MCF 10A (cell line): Measurements from ENCODE around the gene OR2AT4. TPM values are rescaled to one million over a fixed set of nuclear protein-coding genes. Genes with fewer than 3 reads are reported as not detected.
"Not testable (repeated sequence)": the region's sequence is repeated elsewhere in the genome, so short reads cannot be mapped to it uniquely, and the experiment has no call there.

Experiments used
- BruUV-seq: library from RNA; stranded (reverse); fragments of 400-500 nt; replicated peaks from 2 replicates; lab custom pipeline; 2021; lab: Mats Ljungman, UMichigan
- CTCF ChIA-PET: fragments of 300-600 bp; sonication (Branson Sonifier 250); formaldehyde crosslinking; extraction: SDS; loops from one replicate; lab custom pipeline; 2021; ENCODE audit warnings: antibody characterized with exemption, inconsistent platforms; lab: Yijun Ruan, JAX
- POLR2A ChIA-PET: fragments of 300-600, 350-650 bp; sonication (Branson Sonifier 250); formaldehyde crosslinking; extraction: SDS; loops from one replicate; lab custom pipeline; 2020; ENCODE audit warnings: antibody characterized with exemption, inconsistent platforms; lab: Yijun Ruan, JAX
- DNase-seq: peaks from one replicate; pipeline ENCODE4 v3.0.0-alpha.2; 2018; ENCODE audit not compliant: unreplicated experiment
- H3K27ac Mint-ChIP-seq: one replicate; pipeline ENCODE4 v1.8.0; 2022; ENCODE audit warnings: mild to moderate bottlenecking, low read depth, mixed read lengths; ENCODE audit not compliant: unreplicated experiment
- H3K27me3 Mint-ChIP-seq: one replicate; pipeline ENCODE4 v1.8.0; 2022; ENCODE audit warnings: mixed read lengths; ENCODE audit not compliant: insufficient read depth, unreplicated experiment
- H3K36me3 Mint-ChIP-seq: one replicate; pipeline ENCODE4 v1.8.0; 2022; ENCODE audit warnings: mild to moderate bottlenecking, moderate library complexity, mixed read lengths; ENCODE audit not compliant: insufficient read depth, unreplicated experiment
- H3K4me1 Mint-ChIP-seq: one replicate; pipeline ENCODE4 v1.8.0; 2022; ENCODE audit warnings: mixed read lengths; ENCODE audit not compliant: insufficient read depth, unreplicated experiment
- H3K4me3 Mint-ChIP-seq: one replicate; pipeline ENCODE4 v1.8.0; 2022; ENCODE audit warnings: mild to moderate bottlenecking, moderate library complexity, mixed read lengths; ENCODE audit not compliant: unreplicated experiment
- H3K9me3 Mint-ChIP-seq: one replicate; pipeline ENCODE4 v1.8.0; 2022; ENCODE audit warnings: mixed read lengths; ENCODE audit not compliant: unreplicated experiment
- intact Hi-C: fragments of 100-400 bp; cut with micrococcal nuclease; formaldehyde crosslinking; loops from 2 replicates; pipeline ENCODE4 v1.14.1; 2022
- total RNA-seq: library from RNA; stranded (reverse); gene quantifications from 2 replicates; pipeline ENCODE4 v1.2.3, GENCODE V29; 2022
- TF ChIP-seq, protein P1 (sequence below): fragments of 200-600 bp; IDR thresholded peaks from one replicate; pipeline ENCODE4 v1.8.0; 2022; ENCODE audit warnings: antibody characterized with exemption, mild to moderate bottlenecking; ENCODE audit not compliant: unreplicated experiment

Gene OR2AT4
- total RNA-seq, 1 experiment from 2014 or later = not detected

DNA sequence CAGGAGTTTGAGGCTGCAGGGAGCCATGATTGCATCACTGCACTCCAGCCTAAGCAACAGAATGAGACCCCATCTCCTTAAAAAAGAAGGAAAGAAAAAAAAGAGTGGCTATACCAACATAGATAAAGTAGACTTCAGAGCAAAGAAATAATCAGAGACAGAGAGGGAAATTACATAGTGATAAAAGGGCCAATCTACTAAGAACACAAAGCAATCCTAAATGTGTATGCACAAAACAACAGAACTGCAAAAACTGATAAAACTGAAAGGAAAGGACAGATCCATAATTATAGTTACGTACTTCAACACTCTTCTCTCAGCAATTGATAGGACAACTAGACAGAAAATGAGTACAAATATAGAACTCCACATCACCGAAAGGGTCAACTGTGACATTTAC is 17.8 kb upstream of the OR2AT4 start:
- no peak overlapping the region for H3K4me3 Mint-ChIP-seq
- no TSS peak for BruUV-seq
- ChIA-PET CTCF (interaction anchor here (0.7 kb wide), 1 partner anchor 143 kb away, joined by 3 read pairs; no protein-coding TSS in a partner anchor), POLR2A (no interaction called here)
- peaks cover 11% of the 10 kb centered on the region for H3K27me3 Mint-ChIP-seq
- no peaks in the 10 kb centered on the region for H3K4me1 Mint-ChIP-seq
- H3K27ac Mint-ChIP-seq = no peak overlapping the region
- intact Hi-C loops = no loop called here
- TF ChIP-seq, protein P1, sequence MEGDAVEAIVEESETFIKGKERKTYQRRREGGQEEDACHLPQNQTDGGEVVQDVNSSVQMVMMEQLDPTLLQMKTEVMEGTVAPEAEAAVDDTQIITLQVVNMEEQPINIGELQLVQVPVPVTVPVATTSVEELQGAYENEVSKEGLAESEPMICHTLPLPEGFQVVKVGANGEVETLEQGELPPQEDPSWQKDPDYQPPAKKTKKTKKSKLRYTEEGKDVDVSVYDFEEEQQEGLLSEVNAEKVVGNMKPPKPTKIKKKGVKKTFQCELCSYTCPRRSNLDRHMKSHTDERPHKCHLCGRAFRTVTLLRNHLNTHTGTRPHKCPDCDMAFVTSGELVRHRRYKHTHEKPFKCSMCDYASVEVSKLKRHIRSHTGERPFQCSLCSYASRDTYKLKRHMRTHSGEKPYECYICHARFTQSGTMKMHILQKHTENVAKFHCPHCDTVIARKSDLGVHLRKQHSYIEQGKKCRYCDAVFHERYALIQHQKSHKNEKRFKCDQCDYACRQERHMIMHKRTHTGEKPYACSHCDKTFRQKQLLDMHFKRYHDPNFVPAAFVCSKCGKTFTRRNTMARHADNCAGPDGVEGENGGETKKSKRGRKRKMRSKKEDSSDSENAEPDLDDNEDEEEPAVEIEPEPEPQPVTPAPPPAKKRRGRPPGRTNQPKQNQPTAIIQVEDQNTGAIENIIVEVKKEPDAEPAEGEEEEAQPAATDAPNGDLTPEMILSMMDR = no peak
- H3K9me3 Mint-ChIP-seq = peaks cover 24% of the 10 kb centered on the region
- DNase-seq = no peak
- H3K36me3 Mint-ChIP-seq = peaks cover 6% of the 10 kb centered on the region

- TF ChIP-seq, protein P1 = no peak
Measured at GRCh38 chr11:75113030-75113429, 16.4 kb upstream of the OR2AT4 start.

GRCh38 chr11:75112200-75112599 is 15.5 kb upstream of the OR2AT4 start:
- POLR2A ChIA-PET = no interaction called here
- peaks cover 13% of the 10 kb centered on the region for H3K9me3 Mint-ChIP-seq
- DNase-seq = no peak
- no peaks in the 10 kb centered on the region for H3K4me1 Mint-ChIP-seq
- BruUV-seq = no TSS peak
- peaks cover 3% of the 10 kb centered on the region for H3K36me3 Mint-ChIP-seq
- H3K27ac Mint-ChIP-seq = no peak overlapping the region
- TF ChIP-seq, protein P1 = no peak
- intact Hi-C loops = no loop called here
- H3K27me3 Mint-ChIP-seq = peaks cover 7% of the 10 kb centered on the region
- no peak overlapping the region for H3K4me3 Mint-ChIP-seq
- CTCF ChIA-PET = interaction anchor here (0.6 to 0.8 kb wide), 2 partner anchors 93 to 486 kb away, joined by 3 read pairs; no protein-coding TSS in a partner anchor

More at GRCh38 chr11:75113030-75113429, 16.4 kb upstream of the OR2AT4 start:
- intact Hi-C loops = no loop called here
- H3K27ac Mint-ChIP-seq = no peak overlapping the region
- DNase-seq = no peak
- BruUV-seq = no TSS peak
- peaks cover 17% of the 10 kb centered on the region for H3K9me3 Mint-ChIP-seq
- peaks cover 11% of the 10 kb centered on the region for H3K27me3 Mint-ChIP-seq
- CTCF ChIA-PET = no interaction called here
- POLR2A ChIA-PET = no interaction called here
- H3K36me3 Mint-ChIP-seq = peaks cover 6% of the 10 kb centered on the region
- H3K4me3 Mint-ChIP-seq = no peak overlapping the region
- H3K4me1 Mint-ChIP-seq = no peaks in the 10 kb centered on the region

- intact Hi-C loops = no loop called here
- no peak overlapping the region for H3K4me3 Mint-ChIP-seq
- H3K9me3 Mint-ChIP-seq = no peaks in the 10 kb centered on the region
- no peak for DNase-seq
- ChIA-PET POLR2A (no interaction called here), CTCF (interaction anchor here (0.6 to 1.0 kb wide), 2 partner anchors 32 to 349 kb away, joined by 3 read pairs; no protein-coding TSS in a partner anchor)
- H3K27ac Mint-ChIP-seq = no peak overlapping the region
- peaks cover 7% of the 10 kb centered on the region for H3K36me3 Mint-ChIP-seq
- H3K4me1 Mint-ChIP-seq = peaks cover 8% of the 10 kb centered on the region
- BruUV-seq = no TSS peak
- H3K27me3 Mint-ChIP-seq = no peaks in the 10 kb centered on the region
- TF ChIP-seq, protein P1 = no peak
Measured at GRCh38 chr11:75107187-75107586, 10.5 kb upstream of the OR2AT4 start.

GRCh38 chr11:75105967-75106681 is 9.4 kb upstream of the OR2AT4 start:
- H3K36me3 Mint-ChIP-seq, H3K27me3 Mint-ChIP-seq, H3K27ac Mint-ChIP-seq, H3K4me3 Mint-ChIP-seq, H3K9me3 Mint-ChIP-seq, intact Hi-C loops, BruUV-seq, DNase-seq, H3K4me1 Mint-ChIP-seq: not testable (repeated sequence)
- ChIA-PET CTCF (interaction anchor here (1.0 to 1.1 kb wide), 2 partner anchors 33 to 83 kb away, joined by 3 read pairs; no protein-coding TSS in a partner anchor), POLR2A (interaction anchor here (0.6 kb wide), 1 partner anchor 292 kb away, joined by 3 read pairs; no protein-coding TSS in a partner anchor)
